Loucy (cell line): ENCODE data around the gene DNAJC30.

Source experiments
- CTCF ChIP-seq: fragments of 200-600 bp; sonication (generic); conservative IDR thresholded peaks from 2 replicates; pipeline ENCODE4 v1.5.1; 2014; ENCODE audit warnings: mild to moderate bottlenecking, antibody characterized with exemption, low read length
- EZH2phosphoT487 ChIP-seq: fragments of 200-600 bp; IDR thresholded peaks from 2 replicates; pipeline ENCODE4 v1.6.1; 2018; ENCODE audit warnings: antibody characterized with exemption, mild to moderate bottlenecking, moderate library complexity, borderline replicate concordance

- no peak for TF ChIP-seq CTCF
- TF ChIP-seq EZH2phosphoT487, result no peak
Observed at GRCh38 chr7:73703225-73703624, 20.0 kb upstream of the DNAJC30 start.
